ENCODE results near the gene TRPM7. TPM values are rescaled to one million over a fixed set of nuclear protein-coding genes. Genes with fewer than 3 reads are reported as not detected.

TRPM7 gene
- total and polyA plus RNA-seq, 9 of the 15 experiments (the other 6 are each of a cell fraction or from before 2014, with no cell fraction given), result 12.3 to 59.2 (median 31.5) TPM

DNA sequence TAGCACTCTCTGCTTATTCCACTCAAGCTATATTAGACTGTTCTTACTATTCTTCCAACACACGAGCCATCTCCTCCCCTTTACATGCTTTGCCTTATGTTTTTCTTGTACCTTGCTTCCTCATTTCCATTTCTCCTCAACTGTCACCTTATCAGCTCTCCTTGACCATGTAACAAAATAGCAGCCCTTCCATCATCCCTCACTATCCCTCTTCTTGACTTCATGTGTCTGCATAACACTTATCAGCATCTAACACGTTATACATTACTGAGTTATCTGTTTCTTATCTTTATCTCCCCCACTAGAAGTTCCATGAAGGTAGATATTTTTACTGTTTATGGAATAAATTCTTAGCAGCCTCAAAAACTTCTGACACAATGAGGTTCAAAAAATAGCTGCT, 45.3 kb downstream of the TRPM7 start:
- Histone ChIP-seq H3K9ac (ENCODE audit: insufficient read depth in 1 of 2, low read depth in 2 of 2, low read length in 2 of 2) (no peak overlapping the region), H3K9me3 (replicated peaks; ENCODE audit: control insufficient read depth, insufficient read depth, low read depth, low read length) (no peaks in the 10 kb centered on the region), H3K79me2 (ENCODE audit: control insufficient read depth, insufficient read depth, low read length) (peaks cover 16% of the 10 kb centered on the region), H3K4me3 (no peak overlapping the region), H2AFZ (ENCODE audit: low read depth, low read length) (no peak overlapping the region), H3K27me3 (ENCODE audit: control insufficient read depth in 2 of 2, insufficient read depth in 2 of 2, low read length in 2 of 2) (no peaks in the 10 kb centered on the region), H3K4me1 (replicated peaks in 1 of 2; ENCODE audit: control insufficient read depth in 2 of 2, insufficient read depth in 2 of 2, low read length in 2 of 2) (peaks cover 4 to 8% of the 10 kb centered on the region in 2 experiments; a peak in 3 of 5 replicates), H3K36me3 (ENCODE audit: control insufficient read depth, insufficient read depth, low read length) (peaks cover 80% of the 10 kb centered on the region), H3K27ac (ENCODE audit: extremely low read depth, low read depth, low read length) (no peak overlapping the region; the same call in 2 of the 3 replicates), H3K4me2 (ENCODE audit: insufficient read depth, low read length) (peak overlapping the region; percentile 33; the same call in 1 of the 2 replicates), H4K20me1 (replicated peaks; ENCODE audit: control insufficient read depth, insufficient read depth, low read length) (no peaks in the 10 kb centered on the region), H3K9me1 (ENCODE audit: control insufficient read depth, insufficient read depth, low read length) (no peaks in the 10 kb centered on the region)
- ChIA-PET CTCF (ENCODE audit: low intra/inter-chr PET ratio) (no interaction called here), POLR2A (interaction anchor here (0.6 to 1.2 kb wide), 4 partner anchors 8 to 235 kb away, joined by 3 to 4 read pairs (median 3); no protein-coding TSS in a partner anchor)
- FAIRE-seq (peak; percentile 65), DNase-seq (ENCODE audit: extremely low read depth in 1 of 4, low spot score in 3 of 4) (peak; percentile 10 to 46 (median 23)), ATAC-seq (peak; percentile 62)
- 7% methylated on average over 2 of the region's 2 CpGs for WGBS (ENCODE audit: insufficient coverage, low coverage, missing lambda C conversion rate)
- no TSS peak for BruUV-seq (replicated peaks)
- intact Hi-C loops (cut with micrococcal nuclease), result no loop called here
- in situ Hi-C loops (cut with MboI), result no loop called here
- peak; percentile 57 for TF ChIP-seq SMARCA4 (IDR thresholded peaks at IDR 0.05)
- TF ChIP-seq CHAMP1 (IDR thresholded peaks at IDR 0.05), result no peak
- TF ChIP-seq, protein P1, sequence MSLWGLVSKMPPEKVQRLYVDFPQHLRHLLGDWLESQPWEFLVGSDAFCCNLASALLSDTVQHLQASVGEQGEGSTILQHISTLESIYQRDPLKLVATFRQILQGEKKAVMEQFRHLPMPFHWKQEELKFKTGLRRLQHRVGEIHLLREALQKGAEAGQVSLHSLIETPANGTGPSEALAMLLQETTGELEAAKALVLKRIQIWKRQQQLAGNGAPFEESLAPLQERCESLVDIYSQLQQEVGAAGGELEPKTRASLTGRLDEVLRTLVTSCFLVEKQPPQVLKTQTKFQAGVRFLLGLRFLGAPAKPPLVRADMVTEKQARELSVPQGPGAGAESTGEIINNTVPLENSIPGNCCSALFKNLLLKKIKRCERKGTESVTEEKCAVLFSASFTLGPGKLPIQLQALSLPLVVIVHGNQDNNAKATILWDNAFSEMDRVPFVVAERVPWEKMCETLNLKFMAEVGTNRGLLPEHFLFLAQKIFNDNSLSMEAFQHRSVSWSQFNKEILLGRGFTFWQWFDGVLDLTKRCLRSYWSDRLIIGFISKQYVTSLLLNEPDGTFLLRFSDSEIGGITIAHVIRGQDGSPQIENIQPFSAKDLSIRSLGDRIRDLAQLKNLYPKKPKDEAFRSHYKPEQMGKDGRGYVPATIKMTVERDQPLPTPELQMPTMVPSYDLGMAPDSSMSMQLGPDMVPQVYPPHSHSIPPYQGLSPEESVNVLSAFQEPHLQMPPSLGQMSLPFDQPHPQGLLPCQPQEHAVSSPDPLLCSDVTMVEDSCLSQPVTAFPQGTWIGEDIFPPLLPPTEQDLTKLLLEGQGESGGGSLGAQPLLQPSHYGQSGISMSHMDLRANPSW (CRISPR knock-in tag; IDR thresholded peaks at IDR 0.05), result no peak
- TF ChIP-seq CTBP1 (IDR thresholded peaks at IDR 0.05; ENCODE audit: borderline replicate concordance), result peak; percentile 86; the same call in 1 of the 2 replicates
- TF ChIP-seq DPF2 (IDR thresholded peaks at IDR 0.05), result peak; percentile 64
- peak; percentile 46; the same call in 1 of the 2 replicates for TF ChIP-seq TCF3 (CRISPR knock-in tag; IDR thresholded peaks at IDR 0.05)
- TF ChIP-seq, protein P2, sequence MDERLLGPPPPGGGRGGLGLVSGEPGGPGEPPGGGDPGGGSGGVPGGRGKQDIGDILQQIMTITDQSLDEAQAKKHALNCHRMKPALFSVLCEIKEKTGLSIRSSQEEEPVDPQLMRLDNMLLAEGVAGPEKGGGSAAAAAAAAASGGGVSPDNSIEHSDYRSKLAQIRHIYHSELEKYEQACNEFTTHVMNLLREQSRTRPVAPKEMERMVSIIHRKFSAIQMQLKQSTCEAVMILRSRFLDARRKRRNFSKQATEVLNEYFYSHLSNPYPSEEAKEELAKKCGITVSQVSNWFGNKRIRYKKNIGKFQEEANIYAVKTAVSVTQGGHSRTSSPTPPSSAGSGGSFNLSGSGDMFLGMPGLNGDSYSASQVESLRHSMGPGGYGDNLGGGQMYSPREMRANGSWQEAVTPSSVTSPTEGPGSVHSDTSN (CRISPR knock-in tag; IDR thresholded peaks at IDR 0.05; ENCODE audit: low read depth), result no peak
- TF ChIP-seq, protein P2 (tag; conservative IDR thresholded peaks at IDR 0.05; ENCODE audit: low read depth), result peak; percentile 40; the same call in 1 of the 2 replicates
- no peak for TF ChIP-seq PML (IDR thresholded peaks at IDR 0.05; ENCODE audit: low read length)
- TF ChIP-seq CBFA2T2 (conservative IDR thresholded peaks at IDR 0.05), result 0 out of 2 replicates have a peak, but pooled peaks have one; percentile 27
- peak; percentile 75; the same call in 1 of the 2 replicates for TF ChIP-seq SMARCE1 (IDR thresholded peaks at IDR 0.05)
- peak; percentile 75 for TF ChIP-seq MEIS2 (IDR thresholded peaks at IDR 0.05; ENCODE audit: partially characterized antibody)
- 0 out of 2 replicates have a peak, but pooled peaks have one; percentile 12 for TF ChIP-seq NCOA1 (IDR thresholded peaks at IDR 0.05; ENCODE audit: low read depth)
- peak; percentile 47 for TF ChIP-seq TAL1 (IDR thresholded peaks at IDR 0.05)
- TF ChIP-seq MYNN (IDR thresholded peaks at IDR 0.05), result peak; percentile 73; the same call in 1 of the 2 replicates
- no peak for TF ChIP-seq MYNN (CRISPR knock-in tag; IDR thresholded peaks at IDR 0.05)
- TF ChIP-seq ZNF232 (CRISPR knock-in tag; IDR thresholded peaks at IDR 0.05), result no peak
- TF ChIP-seq CHD4 (IDR thresholded peaks at IDR 0.05; ENCODE audit: insufficient read depth, insufficient replicate concordance, low read depth, low read length, poor library complexity, severe bottlenecking), result no peak
